GM12801 (cell line): ENCODE data around the gene GTF2A2.

Experiments
- CTCF ChIP-seq: IDR thresholded peaks from one replicate; pipeline ENCODE4 v1.5.1; 2011; ENCODE audit warnings: control low read depth; ENCODE audit not compliant: insufficient read length; ENCODE audit errors: extremely low read depth

Gene GTF2A2

GRCh38 chr15:59656897-59657634 lies at the start of gene GTF2A2:
TSS of gene GTF2A2 (minus strand) at chr15:59657515. CDS start at chr15:59652277, 5,238 bp downstream.
- no peak for TF ChIP-seq CTCF

- TF ChIP-seq CTCF: no peak
These were observed 46.9 kb upstream of the GTF2A2 start for GRCh38 chr15:59703979-59704796.

GRCh38 chr15:59702351-59702750 lies 45.0 kb upstream of the GTF2A2 start:
- TF ChIP-seq CTCF: no peak

- no peak for TF ChIP-seq CTCF
These were observed 44.6 kb upstream of the GTF2A2 start for GRCh38 chr15:59701880-59702279.

GRCh38 chr15:59699810-59700431 lies 42.6 kb upstream of the GTF2A2 start:
- no peak for TF ChIP-seq CTCF

GRCh38 chr15:59696332-59696731 lies 39.0 kb upstream of the GTF2A2 start:
- no peak for TF ChIP-seq CTCF

- no peak for TF ChIP-seq CTCF
These were observed 37.5 kb upstream of the GTF2A2 start for GRCh38 chr15:59694779-59695178.
